GM20000 (cell line): ENCODE measurements around the gene FANCD2.

ENCODE experiments used
- DNase-seq: peaks from one replicate; pipeline ENCODE4 v3.0.0; 2012; ENCODE audit warnings: low spot score
- CTCF ChIP-seq: IDR thresholded peaks from 2 replicates; pipeline ENCODE4 v1.5.1; 2012; ENCODE audit warnings: mild to moderate bottlenecking, control low read depth; ENCODE audit errors: extremely low read depth, missing control alignments

FANCD2 gene

DNA sequence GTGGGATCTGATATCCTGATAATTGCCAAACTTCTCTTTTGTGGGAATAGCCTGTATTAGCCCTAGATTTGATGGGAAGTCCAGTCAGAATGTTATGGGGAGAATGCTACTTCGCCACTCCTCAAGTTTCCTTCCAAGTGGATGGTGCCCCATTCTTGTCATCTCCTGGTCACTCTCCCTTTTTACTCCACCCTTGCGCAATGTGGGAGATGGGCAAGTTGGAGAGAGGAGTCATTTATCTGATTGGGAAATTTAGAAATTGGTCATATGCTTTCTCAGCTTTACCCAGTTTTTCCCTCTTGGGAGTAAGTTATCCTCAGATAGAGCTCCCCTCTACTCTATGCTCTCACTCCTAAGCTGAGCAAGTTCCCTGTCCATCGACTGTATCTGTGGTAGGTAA is 67.4 kb downstream of the FANCD2 start:
- DNase-seq, result no peak
- TF ChIP-seq CTCF, result no peak

DNA sequence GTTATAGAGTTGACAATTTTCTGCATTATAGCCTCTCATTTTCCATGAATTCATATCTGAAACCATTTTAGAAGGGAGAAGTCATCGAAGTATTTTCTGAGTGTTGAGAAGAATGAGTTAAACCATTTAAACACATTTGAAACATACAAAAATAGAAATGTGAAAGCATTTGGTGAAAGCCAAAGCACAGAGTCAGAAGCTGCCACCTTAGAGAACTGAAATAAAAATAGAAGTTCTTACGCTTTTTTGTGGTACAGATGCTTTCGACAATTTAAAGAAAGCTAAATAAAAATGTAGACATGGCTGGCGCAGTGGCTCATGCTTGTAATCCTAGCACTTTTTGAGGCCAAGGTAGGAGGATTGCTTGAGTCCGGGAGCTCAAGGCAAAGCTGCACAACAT is 72.8 kb downstream of the FANCD2 start:
- TF ChIP-seq CTCF, result no peak
- no peak for DNase-seq

GRCh38 chr3:10106919-10107318 is 80.7 kb downstream of the FANCD2 start:
- DNase-seq, result no peak
- TF ChIP-seq CTCF, result no peak

DNA sequence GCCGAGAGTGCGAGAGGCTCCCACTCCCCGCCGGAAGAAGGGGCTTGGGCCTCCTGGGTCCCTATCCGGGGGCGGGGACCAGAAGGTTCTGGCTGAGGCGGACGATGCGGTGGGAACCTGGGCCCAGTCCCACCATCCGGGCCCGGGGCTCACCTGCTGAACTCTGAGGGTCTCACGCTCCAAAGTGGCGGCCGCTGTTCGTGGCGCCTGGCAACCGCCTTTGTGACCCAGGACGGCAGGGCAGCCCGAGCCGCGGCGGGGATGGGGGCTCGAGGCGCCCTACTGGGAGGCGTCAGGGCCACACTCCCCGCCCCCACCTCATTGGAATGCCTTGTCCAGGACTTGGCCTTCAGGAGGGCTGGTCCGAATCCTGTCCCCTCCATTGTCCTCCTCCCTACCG is 81.9 kb downstream of the FANCD2 start, which contains the start of gene FANCD2OS:
TSS of gene FANCD2OS (minus strand) at position 165 of the 400 bp plus-strand sequence. CDS start 3,481 bp downstream, outside the sequence.
- TF ChIP-seq CTCF, result no peak
- DNase-seq, result no peak

- peak; percentile 99 for DNase-seq
- no peak for TF ChIP-seq CTCF
Measured at GRCh38 chr3:10115326-10116137, 89.3 kb downstream of the FANCD2 start, which contains the start of gene BRK1. Gene BRK1, plus strand, starts transcription at chr3:10115675. Its CDS starts 27 bp downstream, at chr3:10115702.

- DNase-seq, result peak; percentile 25
- TF ChIP-seq CTCF, result no peak
Measured at GRCh38 chr3:10116138-10116460, 89.9 kb downstream of the FANCD2 start.

DNA sequence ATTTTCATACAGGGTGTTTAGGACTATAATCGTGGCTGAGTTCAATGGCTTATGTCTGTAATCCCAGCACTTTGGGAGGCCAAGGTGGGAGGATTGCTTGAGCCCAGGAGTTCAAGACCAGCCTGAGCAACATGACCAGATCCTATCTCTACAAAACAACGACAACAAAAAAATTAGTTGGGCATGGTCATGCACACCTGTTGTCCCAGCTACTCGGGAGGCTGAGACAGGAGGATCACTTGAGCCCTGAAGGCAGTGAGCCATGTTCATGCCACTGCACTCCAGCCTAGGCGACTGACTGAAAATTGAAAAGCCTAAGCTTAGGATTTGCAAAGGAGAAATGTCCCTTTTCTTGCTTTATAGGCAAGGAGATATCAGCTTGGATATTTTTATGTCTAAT is 90.7 kb downstream of the FANCD2 start:
- no peak for DNase-seq
- no peak for TF ChIP-seq CTCF
